GM21423 (cell line): ENCODE data around the gene ZNF333.
"Not testable (repeated sequence)": the region's sequence is repeated elsewhere in the genome, so short reads cannot be mapped to it uniquely, and the experiment has no call there.

Experiments used
- ATAC-seq: cut with Tn5 transposase; IDR thresholded peaks from one replicate; pipeline ENCODE4 v1.9.1; 2021; ENCODE audit warnings: mild to moderate bottlenecking, moderate library complexity; ENCODE audit not compliant: unreplicated experiment

ZNF333 gene

GRCh38 chr19:14765841-14766240 is 76.0 kb downstream of the ZNF333 start:
- ATAC-seq: not testable (repeated sequence)

GRCh38 chr19:14767466-14767971 is 77.7 kb downstream of the ZNF333 start:
- no peak for ATAC-seq

GRCh38 chr19:14768001-14768400 is 78.2 kb downstream of the ZNF333 start:
- no peak for ATAC-seq

GRCh38 chr19:14769201-14769600 is 79.4 kb downstream of the ZNF333 start:
- ATAC-seq: no peak

- ATAC-seq: no peak
These were observed 80.3 kb downstream of the ZNF333 start for GRCh38 chr19:14770136-14770535.

- ATAC-seq: no peak
These were observed 81.3 kb downstream of the ZNF333 start for GRCh38 chr19:14770944-14771839.

- no peak for ATAC-seq
These were observed 82.6 kb downstream of the ZNF333 start for GRCh38 chr19:14772467-14772866.

- ATAC-seq: no peak
These were observed 83.1 kb downstream of the ZNF333 start for GRCh38 chr19:14772995-14773394.

- ATAC-seq: not testable (repeated sequence)
These were observed 83.9 kb downstream of the ZNF333 start for GRCh38 chr19:14773722-14774121.

- ATAC-seq: no peak
These were observed 84.5 kb downstream of the ZNF333 start for GRCh38 chr19:14774373-14774772.

- not testable (repeated sequence) for ATAC-seq
These were observed 85.5 kb downstream of the ZNF333 start for GRCh38 chr19:14775326-14775725.

GRCh38 chr19:14775869-14776586 is 86.2 kb downstream of the ZNF333 start:
- no peak for ATAC-seq

- ATAC-seq: not testable (repeated sequence)
These were observed 87.8 kb downstream of the ZNF333 start for GRCh38 chr19:14777645-14778044.

- not testable (repeated sequence) for ATAC-seq
These were observed 88.4 kb downstream of the ZNF333 start, which contains the start of gene ADGRE2 for GRCh38 chr19:14778110-14778845. TSS of gene ADGRE2 (minus strand) at chr19:14778560. CDS start at chr19:14776756, 1,804 bp downstream.

- no peak for ATAC-seq
These were observed 89.3 kb downstream of the ZNF333 start for GRCh38 chr19:14779151-14779550.

GRCh38 chr19:14780622-14781225 is 90.9 kb downstream of the ZNF333 start:
- not testable (repeated sequence) for ATAC-seq

- not testable (repeated sequence) for ATAC-seq
These were observed 92.1 kb downstream of the ZNF333 start for GRCh38 chr19:14781713-14782536.

GRCh38 chr19:14782626-14783409 is 93.0 kb downstream of the ZNF333 start:
- no peak for ATAC-seq
